HepG2 (cell line): ENCODE results near the gene IGFN1. TPM values are rescaled to one million over a fixed set of nuclear protein-coding genes. Genes with fewer than 3 reads are reported as not detected.
"Not testable (repeated sequence)": the region's sequence is repeated elsewhere in the genome, so short reads cannot be mapped to it uniquely, and the experiment has no call there.

Experiments
- ATAC-seq: fragments of 200-7000 bp; cut with Tn5 transposase; 3 replicates; pipeline ENCODE4 v1.9.1; 2020; ENCODE audit warnings: mild to moderate bottlenecking, moderate library complexity
- BruUV-seq: library from RNA; stranded (reverse); fragments of 400-500 nt; replicated peaks from 2 replicates; lab custom pipeline; 2021; lab: Mats Ljungman, UMichigan
- CTCF ChIA-PET: fragments of 300-600 bp; formaldehyde crosslinking; extraction: SDS; loops from one replicate; lab custom pipeline; 2021; ENCODE audit warnings: low total read pairs, inconsistent platforms, low intra/inter-chr PET ratio; lab: Yijun Ruan, JAX
- POLR2A ChIA-PET: fragments of 350-600 bp; sonication (Branson Sonifier 250); formaldehyde crosslinking; loops from one replicate; lab custom pipeline; 2020; ENCODE audit warnings: antibody characterized with exemption, inconsistent platforms; lab: Yijun Ruan, JAX
- DNase-seq: peaks from one replicate; pipeline ENCODE4 v3.0.0-alpha.2; 2015; ENCODE audit warnings: low spot score
- FAIRE-seq: peaks from 3 replicates; lab custom pipeline; 2011; peaks lifted over from hg19 to GRCh38; lab: Jason Lieb, UNC
- H2AFZ ChIP-seq: one replicate; pipeline ENCODE4 v1.6.1; 2011; ENCODE audit warnings: low read length, inconsistent platforms
- H3K27ac ChIP-seq: fragments of 300-600 bp; 3 replicates; pipeline ENCODE4 v1.8.0; 2011; ENCODE audit warnings: mixed run types, mild to moderate bottlenecking, mixed read lengths, low read length, inconsistent platforms; ENCODE audit not compliant: insufficient read depth; ENCODE audit errors: extremely low read length
- H3K27me3 ChIP-seq, 2 experiments: fragments of 200-600 bp in 1 of 2; 2 replicates in 1 of 2; 3 replicates in 1 of 2; pipeline versions ENCODE4 v1.6.0 to v1.8.0; 2011; ENCODE audit warnings: low read length in 2 of 2, mild to moderate bottlenecking in 2 of 2, moderate library complexity in 2 of 2, inconsistent platforms in 1 of 2; ENCODE audit not compliant: insufficient read depth in 2 of 2, control insufficient read depth in 1 of 2
- H3K36me3 ChIP-seq, 2 experiments: fragments of 200-600 bp in 1 of 2; replicated peaks in 1 of 2; 2 replicates in 1 of 2; 3 replicates in 1 of 2; pipeline versions ENCODE4 v1.5.1 to v1.8.0; 2011; ENCODE audit warnings: low read length in 2 of 2, inconsistent platforms in 1 of 2; ENCODE audit not compliant: insufficient read depth in 2 of 2, control insufficient read depth in 1 of 2
- H3K4me1 ChIP-seq: 2 replicates; pipeline ENCODE4 v1.5.1; 2012; ENCODE audit warnings: low read length, inconsistent platforms; ENCODE audit not compliant: insufficient read depth
- H3K4me2 ChIP-seq: 2 replicates; pipeline ENCODE4 v1.6.0; 2011; ENCODE audit warnings: low read depth, low read length, inconsistent platforms
- H3K4me3 ChIP-seq, 3 experiments: fragments of 200-600 bp in 1 of 3; sonication (generic), shearing (Covaris generic) in 1 of 3; replicated peaks in 1 of 3; 2 replicates each; pipeline ENCODE4 v1.5.1; 2011 to 2016; ENCODE audit warnings: low read length in 3 of 3, inconsistent platforms in 2 of 3, low read depth in 2 of 3, mild to moderate bottlenecking in 2 of 3, control low read depth in 1 of 3, mixed read lengths in 1 of 3; ENCODE audit not compliant: insufficient read depth in 1 of 3
- H3K79me2 ChIP-seq: one replicate; pipeline ENCODE4 v1.6.1; 2011; ENCODE audit warnings: low read length, inconsistent platforms; ENCODE audit not compliant: insufficient read depth
- H3K9ac ChIP-seq: 2 replicates; pipeline ENCODE4 v1.6.0; 2011; ENCODE audit warnings: mild to moderate bottlenecking, low read depth, low read length, inconsistent platforms; ENCODE audit not compliant: insufficient read depth
- H3K9me3 ChIP-seq: 2 replicates; pipeline ENCODE4 v1.5.1; 2012; ENCODE audit warnings: mild to moderate bottlenecking, low read length
- H4K20me1 ChIP-seq: 2 replicates; pipeline ENCODE4 v1.6.0; 2011; ENCODE audit warnings: inconsistent platforms, mild to moderate bottlenecking, low read length, moderate library complexity; ENCODE audit not compliant: insufficient read depth
- BCL6 ChIP-seq: IDR thresholded peaks from 2 replicates; pipeline ENCODE4 v1.6.1; 2016; ENCODE audit warnings: missing genetic modification reagents, missing compliant biosample characterization
- GATA4 ChIP-seq: sonication (generic); IDR thresholded peaks from 2 replicates; pipeline ENCODE4 v1.6.1; 2016; ENCODE audit warnings: antibody characterized with exemption, low read depth, borderline replicate concordance
- PHB2 ChIP-seq: fragments of 450-650 bp; IDR thresholded peaks from 2 replicates; pipeline ENCODE4 v1.6.1; 2018; ENCODE audit not compliant: partially characterized antibody
- ZNF510 ChIP-seq: sonication (generic); formaldehyde crosslinking; IDR thresholded peaks from 2 replicates; pipeline ENCODE4 v1.4.0; 2020; ENCODE audit warnings: low read depth, mild to moderate bottlenecking, missing genetic modification reagents
- ZNF543 ChIP-seq: sonication (generic); formaldehyde crosslinking; IDR thresholded peaks from 2 replicates; pipeline ENCODE4 v1.4.0; 2020; ENCODE audit warnings: mild to moderate bottlenecking, missing genetic modification reagents
- ZNF75D ChIP-seq: sonication (generic); formaldehyde crosslinking; IDR thresholded peaks from 2 replicates; pipeline ENCODE4 v1.8.1; 2023; ENCODE audit warnings: missing genetic modification reagents, mild to moderate bottlenecking, borderline replicate concordance
- ZNF841 ChIP-seq: sonication (generic); formaldehyde crosslinking; IDR thresholded peaks from 2 replicates; pipeline ENCODE4 v1.8.1; 2023; ENCODE audit warnings: missing genetic modification reagents, borderline replicate concordance
- WGBS: methylation state at CpG from one replicate; pipeline ENCODE4 v1.1.6; 2017; ENCODE audit warnings: low lambda C conversion rate; 5-methylcytosine and 5-hydroxymethylcytosine counted together
- in situ Hi-C: cut with HindIII; loops from 2 replicates; pipeline ENCODE4 v1.10.0; 2017; ENCODE audit warnings: low pct_unique_long_range_greater_than_20kb; ENCODE audit not compliant: extremely low pct_ligation_motif_present
- intact Hi-C: fragments of 100-400 bp; cut with micrococcal nuclease; formaldehyde crosslinking; loops from one replicate; pipeline ENCODE4 v1.10.0; 2022; ENCODE audit not compliant: unreplicated experiment
- polyA plus RNA-seq, 8 experiments: library from polyadenylated mRNA; depleted of rRNA in 3 of 8; stranded (reverse) in 7 of 8; unstranded in 1 of 8; fragments of >200 nt; fragmentation: Illumina TruSeq in 4 of 8; extraction: Trizol in 4 of 8; gene quantifications; 2 replicates each; pipeline versions ENCODE4 v1.2.1 to v1.2.3, GENCODE V29; 2011 to 2016; ENCODE audit warnings: low read depth in 4 of 8, missing spikeins in 1 of 8, mixed read lengths in 1 of 8; ENCODE audit not compliant: insufficient read depth in 1 of 8
- total RNA-seq, 5 experiments: library from RNA; depleted of rRNA; stranded (reverse); fragments of >200 nt; fragmentation: Illumina TruSeq; extraction: Trizol; gene quantifications; 2 replicates each; pipeline ENCODE4 v1.2.3, GENCODE V29; 2016; ENCODE audit warnings: low read depth in 1 of 5

Gene IGFN1
- total and polyA plus RNA-seq, 2 of the 13 experiments (the other 11 are each of a cell fraction or from before 2014, with no cell fraction given) = 0.04 to 0.05 TPM

DNA sequence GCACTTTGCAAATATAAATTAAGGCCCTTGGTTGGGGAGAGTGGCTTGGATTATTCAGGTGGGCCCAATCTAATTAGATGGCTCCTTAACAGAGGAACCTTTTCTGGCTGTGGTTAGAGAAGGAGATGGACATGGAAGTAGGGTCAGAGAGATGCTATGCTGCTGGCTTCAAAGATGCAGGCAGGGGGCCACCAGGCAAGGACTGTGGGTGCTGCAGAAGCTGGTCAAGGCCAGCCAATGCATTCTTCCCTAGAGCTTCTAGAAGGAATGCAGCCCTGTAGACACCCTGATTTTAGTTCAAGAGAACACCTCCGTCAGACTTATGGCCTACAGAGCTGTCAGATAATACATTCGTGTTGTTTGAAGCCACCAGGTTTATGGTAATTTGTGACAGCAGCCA lies 32.7 kb upstream of the IGFN1 start:
- no peaks in the 10 kb centered on the region for H3K9me3 ChIP-seq
- H2AFZ ChIP-seq = no peak overlapping the region
- TF ChIP-seq ZNF510 (CRISPR knock-in tag) (no peak), GATA4 (no peak), ZNF75D (CRISPR knock-in tag) (no peak), BCL6 (no peak), ZNF543 (CRISPR knock-in tag) (peak; percentile 91), ZNF841 (CRISPR knock-in tag) (no peak), PHB2 (no peak)
- TF ChIP-seq, all 625 proteins: peak for 1
- POLR2A ChIA-PET = interaction anchor here (0.5 kb wide), 1 partner anchor 488 kb away, joined by 3 read pairs; no protein-coding TSS in a partner anchor
- 74% methylated on average over 2 of the region's 2 CpGs for WGBS
- H3K4me3 ChIP-seq = no peak overlapping the region
- no peak for DNase-seq
- in situ Hi-C loops (no loop called here), intact Hi-C loops (no loop called here)
- no peak overlapping the region for H3K27ac ChIP-seq
- peaks cover 13% of the 10 kb centered on the region for H3K4me1 ChIP-seq
- no peak overlapping the region for H3K4me2 ChIP-seq
- H4K20me1 ChIP-seq = no peaks in the 10 kb centered on the region
- CTCF ChIA-PET = no interaction called here
- BruUV-seq = no TSS peak
- FAIRE-seq = no peak
- H3K36me3 ChIP-seq = no peaks in the 10 kb centered on the region
- peaks cover 10% of the 10 kb centered on the region for H3K79me2 ChIP-seq
- ATAC-seq = no peak
- no peak overlapping the region for H3K9ac ChIP-seq
- H3K27me3 ChIP-seq = no peaks in the 10 kb centered on the region; a peak in 1 of 5 replicates

DNA sequence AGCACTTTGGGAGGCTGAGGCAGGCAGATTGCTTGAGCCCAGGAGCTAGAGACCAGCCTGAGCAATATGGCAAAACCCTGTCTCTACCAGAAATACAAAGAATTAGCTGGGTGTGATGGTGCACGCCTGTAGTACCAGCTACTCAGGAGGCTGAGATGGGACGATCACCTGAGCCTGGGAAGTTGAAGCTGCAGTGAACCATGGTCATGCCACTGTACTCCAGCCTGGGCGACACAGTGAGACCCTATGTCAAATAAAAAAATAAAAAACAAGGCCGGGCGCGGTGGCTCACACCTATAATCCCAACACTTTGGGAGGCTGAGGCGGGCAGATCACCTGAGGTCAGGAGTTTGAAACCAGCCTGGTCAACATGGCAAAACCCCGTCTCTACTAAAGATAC lies 27.6 kb upstream of the IGFN1 start:
- H3K27ac ChIP-seq, CTCF ChIA-PET, H3K36me3 ChIP-seq, H4K20me1 ChIP-seq, BruUV-seq, H3K4me2 ChIP-seq, H3K27me3 ChIP-seq, intact Hi-C loops, H3K9ac ChIP-seq, DNase-seq, H3K9me3 ChIP-seq, H3K79me2 ChIP-seq, ATAC-seq, in situ Hi-C loops, FAIRE-seq, H3K4me3 ChIP-seq, H2AFZ ChIP-seq, H3K4me1 ChIP-seq: not testable (repeated sequence)
- WGBS = 94% methylated on average over 8 of the region's 8 CpGs
- POLR2A ChIA-PET = interaction anchor here (1.5 kb wide), 1 partner anchor 9 kb away, joined by 3 read pairs; the partner anchor contains the start of gene TMEM9
